Glutamatergic neuron (in vitro differentiated cells): ENCODE measurements around the gene LENG8. TPM values are rescaled to one million over a fixed set of nuclear protein-coding genes. Genes with fewer than 3 reads are reported as not detected.
A peak's percentile ranks its signal among the peaks of the same experiment; 100 is the strongest.

Experiments
- DNase-seq: peaks from one replicate; pipeline ENCODE4 v3.0.0; 2022
- H3K27ac Mint-ChIP-seq: one replicate; pipeline ENCODE4 v1.8.0; 2020; ENCODE audit warnings: mild to moderate bottlenecking, mixed read lengths, inconsistent platforms; ENCODE audit not compliant: unreplicated experiment
- H3K27me3 Mint-ChIP-seq: one replicate; pipeline ENCODE4 v1.8.0; 2020; ENCODE audit warnings: mild to moderate bottlenecking, moderate library complexity, mixed read lengths, inconsistent platforms; ENCODE audit not compliant: unreplicated experiment
- H3K36me3 Mint-ChIP-seq: one replicate; pipeline ENCODE4 v1.8.0; 2020; ENCODE audit warnings: mild to moderate bottlenecking, mixed read lengths, inconsistent platforms; ENCODE audit not compliant: unreplicated experiment
- H3K4me1 Mint-ChIP-seq: one replicate; pipeline ENCODE4 v1.8.0; 2020; ENCODE audit warnings: mild to moderate bottlenecking, low read depth, mixed read lengths, inconsistent platforms; ENCODE audit not compliant: unreplicated experiment
- H3K4me3 Mint-ChIP-seq: one replicate; pipeline ENCODE4 v1.8.0; 2020; ENCODE audit warnings: mild to moderate bottlenecking, mixed read lengths, inconsistent platforms; ENCODE audit not compliant: unreplicated experiment
- H3K9me3 Mint-ChIP-seq: one replicate; pipeline ENCODE4 v1.8.0; 2020; ENCODE audit warnings: mild to moderate bottlenecking, moderate library complexity, mixed read lengths, inconsistent platforms; ENCODE audit not compliant: unreplicated experiment
- long read RNA-seq: library from polyadenylated mRNA; unstranded; transcript quantifications from one replicate; pipeline ENCODE4 v2.0.0, GENCODE V29; 2020; ENCODE audit not compliant: unreplicated experiment
- total RNA-seq: library from RNA; stranded (reverse); fragmentation: NEBNext Ultra II Directional; extraction: Animal tissue kit (Norgen Biotek cat#: 25700); gene quantifications from one replicate; pipeline ENCODE4 v1.2.1, GENCODE V29; 2021; ENCODE audit not compliant: unreplicated experiment
- TF ChIP-seq, protein P1 (sequence below): fragments of 200-600 bp; sonication (generic); IDR thresholded peaks from one replicate; pipeline ENCODE4 v1.5.0; 2021; ENCODE audit not compliant: partially characterized antibody, unreplicated experiment

The LENG8 gene
- 278 TPM for total RNA-seq
- long read RNA-seq, partial matches to known transcripts, result 17 of 17 reads
- long read RNA-seq, other reads (novel, unspliced or antisense), result 0 of 17 reads

DNA sequence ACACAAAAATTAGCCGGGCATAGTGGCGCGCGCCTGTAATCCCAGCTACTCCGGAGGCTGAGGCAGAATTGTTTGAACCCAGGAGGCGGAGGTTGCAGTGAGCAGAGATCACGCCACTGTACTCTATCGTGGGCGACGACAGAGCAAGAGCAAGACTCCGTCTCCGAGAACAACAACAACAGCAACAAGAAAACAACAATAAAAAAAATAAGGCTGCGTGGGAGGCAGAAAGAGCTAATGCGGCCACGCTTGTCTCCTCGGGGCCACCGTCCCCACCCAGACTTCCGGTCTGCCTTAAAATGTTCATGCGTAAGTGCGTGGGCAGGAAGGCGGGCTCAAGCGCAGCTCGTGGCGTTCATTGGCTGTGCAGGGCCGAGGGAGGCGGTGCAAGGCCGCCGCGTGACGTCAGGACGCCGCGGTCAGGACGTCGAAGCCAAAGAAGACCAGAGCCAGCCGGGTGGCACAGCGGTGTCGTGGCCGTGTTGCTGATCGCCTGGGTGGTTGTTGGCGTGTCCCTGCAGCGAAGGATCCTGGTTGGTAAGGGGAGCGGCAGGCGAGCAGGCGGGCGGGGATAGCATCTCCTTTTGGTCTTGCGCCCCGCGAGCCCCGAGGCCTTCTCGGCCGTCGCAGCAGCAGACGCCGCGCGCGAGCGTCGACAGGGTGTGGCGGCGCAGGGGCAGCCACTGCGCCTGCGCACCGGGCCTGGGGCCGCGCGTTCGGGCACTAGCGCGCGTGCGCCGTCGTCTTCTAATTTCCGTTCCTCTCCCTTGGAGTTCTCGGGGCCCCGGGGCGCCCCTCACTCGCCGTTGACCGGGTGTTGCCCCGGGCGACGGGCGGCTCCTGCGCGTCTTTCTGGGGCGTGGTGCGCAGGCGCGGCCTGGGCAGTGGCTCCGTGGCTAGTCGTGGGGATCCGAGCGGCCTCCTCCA lies at the start of gene LENG8:
Gene LENG8 (plus strand): TSS at position 426 of the 927 bp plus-strand sequence. CDS start 2,146 bp downstream, outside the sequence.
- DNase-seq, result peak; percentile 95
- Mint-ChIP-seq H3K27ac (peak within 1 kb of the TSS; percentile 99), H3K27me3 (peaks cover 23% of the 10 kb centered on the region), H3K9me3 (peaks cover 26% of the 10 kb centered on the region), H3K4me3 (peak within 1 kb of the TSS; percentile 99), H3K4me1 (peaks cover 12% of the 10 kb centered on the region), H3K36me3 (peaks cover 12% of the 10 kb centered on the region)
- TF ChIP-seq, protein P1, sequence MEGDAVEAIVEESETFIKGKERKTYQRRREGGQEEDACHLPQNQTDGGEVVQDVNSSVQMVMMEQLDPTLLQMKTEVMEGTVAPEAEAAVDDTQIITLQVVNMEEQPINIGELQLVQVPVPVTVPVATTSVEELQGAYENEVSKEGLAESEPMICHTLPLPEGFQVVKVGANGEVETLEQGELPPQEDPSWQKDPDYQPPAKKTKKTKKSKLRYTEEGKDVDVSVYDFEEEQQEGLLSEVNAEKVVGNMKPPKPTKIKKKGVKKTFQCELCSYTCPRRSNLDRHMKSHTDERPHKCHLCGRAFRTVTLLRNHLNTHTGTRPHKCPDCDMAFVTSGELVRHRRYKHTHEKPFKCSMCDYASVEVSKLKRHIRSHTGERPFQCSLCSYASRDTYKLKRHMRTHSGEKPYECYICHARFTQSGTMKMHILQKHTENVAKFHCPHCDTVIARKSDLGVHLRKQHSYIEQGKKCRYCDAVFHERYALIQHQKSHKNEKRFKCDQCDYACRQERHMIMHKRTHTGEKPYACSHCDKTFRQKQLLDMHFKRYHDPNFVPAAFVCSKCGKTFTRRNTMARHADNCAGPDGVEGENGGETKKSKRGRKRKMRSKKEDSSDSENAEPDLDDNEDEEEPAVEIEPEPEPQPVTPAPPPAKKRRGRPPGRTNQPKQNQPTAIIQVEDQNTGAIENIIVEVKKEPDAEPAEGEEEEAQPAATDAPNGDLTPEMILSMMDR, result no peak

DNA sequence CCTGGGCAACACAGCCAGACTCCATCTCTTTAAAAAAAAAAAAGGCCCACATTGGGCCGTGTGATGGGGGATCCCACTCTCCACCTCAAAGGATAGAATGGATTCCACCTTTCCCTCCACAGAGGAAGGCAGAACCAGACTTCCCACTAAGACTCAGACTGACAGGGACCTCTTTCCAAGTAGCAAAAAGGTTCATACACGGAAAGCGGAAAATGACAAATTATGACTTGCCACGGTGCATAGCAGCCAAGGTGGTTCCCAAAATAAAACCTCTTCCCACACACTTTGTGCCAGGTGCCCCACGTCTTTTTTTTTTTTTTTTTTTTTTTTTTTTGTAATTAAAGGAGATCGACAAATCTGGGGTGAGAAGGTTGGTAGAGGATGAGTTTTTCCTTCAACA lies 48.1 kb upstream of the LENG8 start:
- Mint-ChIP-seq H3K4me1 (no peaks in the 10 kb centered on the region), H3K27me3 (peaks cover 2% of the 10 kb centered on the region), H3K27ac (no peak overlapping the region), H3K4me3 (no peak overlapping the region), H3K36me3 (no peaks in the 10 kb centered on the region), H3K9me3 (peaks cover 6% of the 10 kb centered on the region)
- TF ChIP-seq, protein P1, result no peak
- DNase-seq, result no peak

DNA sequence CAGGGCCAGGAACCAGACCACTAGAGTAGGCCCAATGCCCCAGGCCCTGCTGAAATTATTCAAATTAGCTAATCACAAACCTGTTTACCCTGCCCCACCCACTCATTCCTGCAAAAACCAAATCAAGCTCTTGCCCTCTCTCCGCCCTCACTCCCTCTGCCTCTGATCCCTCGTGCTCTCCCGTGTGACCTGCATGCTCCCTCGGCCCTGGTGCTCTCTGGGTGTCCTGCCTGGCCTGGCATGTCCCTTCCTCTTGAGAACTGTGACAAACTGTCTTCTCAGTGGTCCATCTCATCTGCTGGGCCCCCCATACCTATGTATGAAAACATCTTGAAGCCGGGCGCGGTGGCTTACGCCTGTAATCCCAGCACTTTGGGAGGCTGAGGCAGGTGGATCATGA lies 45.9 kb upstream of the LENG8 start:
- H3K4me3 Mint-ChIP-seq, result no peak overlapping the region
- no peak overlapping the region for H3K27ac Mint-ChIP-seq
- no peak for DNase-seq
- H3K36me3 Mint-ChIP-seq, result no peaks in the 10 kb centered on the region
- TF ChIP-seq, protein P1, result no peak
- H3K27me3 Mint-ChIP-seq, result peaks cover 5% of the 10 kb centered on the region
- no peaks in the 10 kb centered on the region for H3K4me1 Mint-ChIP-seq
- H3K9me3 Mint-ChIP-seq, result peaks cover 8% of the 10 kb centered on the region

DNA sequence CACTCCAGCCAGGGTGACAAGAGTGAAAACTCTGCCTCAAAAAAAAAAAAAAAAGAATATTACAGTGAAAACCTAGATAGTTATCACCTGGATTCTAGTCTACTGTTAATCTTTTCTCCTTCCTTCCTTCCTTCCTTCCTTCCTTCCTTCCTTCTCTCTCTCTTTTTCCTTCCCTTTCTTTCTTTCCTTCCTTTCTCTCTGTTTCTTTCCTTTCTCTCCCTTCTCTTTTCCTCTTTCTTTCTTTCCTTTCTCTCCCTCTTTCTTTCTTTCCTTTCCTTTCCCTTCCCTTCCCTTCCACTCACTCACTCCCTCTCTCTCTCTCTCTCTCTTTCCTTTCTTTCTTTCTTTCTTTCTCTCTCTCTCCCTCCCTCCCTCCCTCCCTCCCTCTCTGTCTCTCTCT lies 43.4 kb upstream of the LENG8 start:
- Mint-ChIP-seq H3K27me3 (peaks cover 11% of the 10 kb centered on the region), H3K4me3 (no peak overlapping the region), H3K9me3 (peaks cover 10% of the 10 kb centered on the region), H3K36me3 (no peaks in the 10 kb centered on the region), H3K27ac (no peak overlapping the region), H3K4me1 (peaks cover under 1% of the 10 kb centered on the region)
- TF ChIP-seq, protein P1, result no peak
- no peak for DNase-seq

DNA sequence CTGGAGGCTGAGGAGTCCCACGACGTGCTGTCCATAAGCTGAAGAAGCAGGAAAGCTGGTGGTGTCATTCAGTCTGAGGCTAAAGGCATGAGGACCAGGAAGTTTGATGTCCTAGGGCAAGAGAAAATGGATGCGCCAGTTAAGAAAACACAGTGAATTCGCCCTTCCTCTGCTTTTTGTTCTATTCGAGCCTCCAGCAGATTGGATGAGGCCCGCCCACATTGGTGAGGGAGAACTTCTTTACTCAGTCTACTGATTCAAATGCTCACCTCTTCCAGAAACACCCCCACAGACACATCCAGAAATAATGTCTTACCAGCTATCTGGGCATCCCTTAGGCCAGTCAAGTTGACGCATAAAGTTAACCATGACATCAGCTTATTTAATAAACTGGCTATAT lies 41.2 kb upstream of the LENG8 start:
- TF ChIP-seq, protein P1, result no peak
- H3K27ac Mint-ChIP-seq, result no peak overlapping the region
- H3K4me3 Mint-ChIP-seq, result no peak overlapping the region
- H3K27me3 Mint-ChIP-seq, result peaks cover 13% of the 10 kb centered on the region
- no peaks in the 10 kb centered on the region for H3K36me3 Mint-ChIP-seq
- no peak for DNase-seq
- H3K4me1 Mint-ChIP-seq, result peaks cover 3% of the 10 kb centered on the region
- peaks cover 12% of the 10 kb centered on the region for H3K9me3 Mint-ChIP-seq
